ENCODE data around the gene PLPPR3.

The PLPPR3 gene

GRCh38 chr19:782185-782877 is 39.4 kb downstream of the PLPPR3 start:
- DNase-seq, result no peak

GRCh38 chr19:781800-782184 is 40.0 kb downstream of the PLPPR3 start:
- DNase-seq, result no peak

- DNase-seq, result no peak
Observed at GRCh38 chr19:780935-781334, 40.8 kb downstream of the PLPPR3 start.

GRCh38 chr19:778910-779653 is 42.7 kb downstream of the PLPPR3 start:
- DNase-seq, result no peak

GRCh38 chr19:776549-776948 is 45.2 kb downstream of the PLPPR3 start:
- DNase-seq, result no peak

GRCh38 chr19:772730-773436 is 48.9 kb downstream of the PLPPR3 start:
- DNase-seq, result no peak

DNA sequence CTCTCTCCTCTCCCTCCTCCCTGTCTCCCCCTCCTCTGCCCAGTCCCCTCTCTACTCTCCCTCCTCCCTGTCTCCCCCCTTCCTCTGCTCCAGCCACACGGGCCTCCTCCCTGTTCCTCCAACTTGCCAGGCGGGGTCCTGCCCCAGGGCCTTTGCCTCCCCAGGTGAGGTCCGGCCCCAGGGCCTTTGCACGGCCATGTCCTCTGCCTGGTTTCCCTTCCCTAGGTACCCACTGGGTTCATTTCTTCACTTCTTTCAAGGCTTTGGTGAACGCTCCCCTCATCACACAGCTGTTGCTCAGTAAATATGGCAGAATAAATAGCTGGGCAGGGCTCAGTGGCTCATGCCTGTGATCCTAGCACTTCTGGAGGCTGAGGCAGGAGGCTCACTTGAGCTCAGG is 49.7 kb downstream of the PLPPR3 start:
- no peak for DNase-seq

DNA sequence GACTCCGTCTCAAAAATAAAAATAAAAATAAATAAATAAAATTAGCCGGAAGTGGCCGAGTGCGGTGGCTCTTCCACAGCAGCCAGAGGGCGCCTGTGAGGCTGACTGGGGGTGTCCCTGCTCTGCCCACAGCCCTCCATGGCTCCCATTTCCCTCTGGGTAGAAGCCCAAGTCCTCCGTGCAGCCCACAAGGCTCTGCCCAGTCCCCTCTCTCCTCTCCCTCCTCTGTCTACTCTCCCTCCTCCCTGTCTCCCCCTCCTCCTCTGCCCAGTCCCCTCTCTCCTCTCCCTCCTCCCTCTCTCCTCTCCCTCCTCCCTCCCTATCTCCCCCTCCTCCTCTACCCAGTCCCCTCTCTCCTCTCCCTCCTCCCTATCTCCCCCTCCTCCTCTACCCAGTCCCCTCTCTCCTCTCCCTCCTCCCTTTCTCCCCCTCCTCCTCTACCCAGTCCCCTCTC is 50.4 kb downstream of the PLPPR3 start:
- no peak for DNase-seq

GRCh38 chr19:769616-770015 is 52.1 kb downstream of the PLPPR3 start:
- no peak for DNase-seq

DNA sequence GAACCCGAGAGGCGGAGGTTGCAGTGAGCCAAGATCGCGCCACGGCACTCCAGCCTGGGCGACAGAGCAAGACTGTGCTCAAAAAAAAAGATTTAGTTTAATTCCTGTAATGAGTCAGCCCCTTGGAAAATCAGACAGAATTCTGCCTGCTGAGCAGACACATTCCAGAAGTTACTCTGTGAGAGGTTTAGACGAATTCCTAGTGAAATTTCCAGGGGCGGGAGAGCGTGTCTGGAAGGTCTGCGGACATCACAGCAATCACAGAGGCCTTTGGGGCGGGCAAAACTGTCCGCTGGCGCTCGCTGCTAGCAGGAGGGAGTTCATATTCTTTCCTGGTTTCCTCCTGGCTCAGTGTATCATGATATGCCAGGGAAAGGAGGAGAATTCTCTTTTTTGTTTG is 53.3 kb downstream of the PLPPR3 start:
- no peak for DNase-seq

DNA sequence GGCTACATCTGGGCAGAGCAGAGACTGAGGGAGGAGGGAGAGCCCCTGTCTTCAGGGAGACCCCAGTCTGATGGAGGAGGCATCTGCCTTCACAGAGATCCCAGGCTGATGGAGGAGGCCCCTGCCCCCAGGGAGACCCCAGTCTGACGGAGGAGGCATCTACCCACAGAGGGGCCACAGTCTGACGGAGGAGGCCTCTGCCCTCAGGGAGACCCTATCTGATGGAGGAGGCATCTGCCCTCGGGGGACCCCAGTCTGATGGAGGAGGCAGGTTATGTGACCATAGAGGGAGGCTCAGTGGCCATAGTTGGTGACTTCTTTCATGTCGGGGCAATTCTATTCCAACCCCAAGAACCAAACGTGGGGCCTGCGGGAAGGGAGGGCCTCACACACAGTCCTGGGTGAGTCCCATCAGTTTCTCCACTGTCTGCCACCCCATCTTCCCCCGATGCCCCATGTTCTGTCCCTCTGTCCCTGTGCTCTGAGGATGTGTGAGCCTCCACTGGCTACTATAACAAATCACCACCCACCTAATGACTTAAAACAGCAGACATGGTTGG is 56.5 kb downstream of the PLPPR3 start:
- no peak for DNase-seq

DNA sequence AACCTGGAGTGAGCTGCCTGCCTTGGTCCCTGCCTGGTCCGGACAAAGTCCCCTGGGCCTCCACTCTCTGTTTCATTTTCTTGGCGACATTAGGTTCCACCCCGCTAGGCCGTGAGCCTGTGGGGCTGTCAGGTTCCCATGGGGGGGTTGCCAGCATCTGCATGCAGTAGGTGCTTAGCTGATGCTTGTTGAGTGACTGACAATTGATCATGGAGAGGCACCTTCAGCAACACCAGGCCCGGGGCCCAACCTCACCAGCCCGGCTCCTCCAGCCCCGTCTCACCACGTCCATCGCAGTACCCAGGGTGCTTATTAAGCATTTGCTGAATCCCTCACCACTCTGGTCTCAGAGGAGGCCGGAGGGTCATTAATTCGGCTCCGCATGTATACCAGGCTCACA is 57.5 kb downstream of the PLPPR3 start:
- DNase-seq, result no peak

DNA sequence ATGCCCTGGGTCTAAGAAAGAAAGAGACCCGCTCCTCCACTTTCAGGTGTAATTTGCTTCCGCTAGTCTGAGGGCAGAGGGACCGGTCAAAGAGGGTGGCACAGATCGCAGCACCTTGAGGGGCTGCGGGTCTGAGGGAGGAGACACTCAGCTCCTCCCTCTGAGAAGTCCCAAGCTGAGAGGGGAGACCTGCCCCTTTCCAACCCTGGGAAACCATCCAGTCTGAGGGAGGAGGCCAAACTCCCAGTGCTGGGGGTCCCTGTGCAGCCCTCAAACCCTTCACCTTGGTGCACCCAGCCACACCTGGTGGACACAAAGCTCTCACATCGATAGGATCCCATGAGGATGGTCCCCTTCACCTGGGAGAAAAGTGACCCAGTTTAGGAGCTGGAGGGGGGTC is 57.9 kb downstream of the PLPPR3 start:
- no peak for DNase-seq

- no peak for DNase-seq
Observed at GRCh38 chr19:763181-763580, 58.6 kb downstream of the PLPPR3 start.

Data from nucleus accumbens (tissue), 56 donors.